WTC11 (cell line): ENCODE results near the gene SETD9. TPM values are rescaled to one million over a fixed set of nuclear protein-coding genes. Genes with fewer than 3 reads are reported as not detected.

Source experiments
- ATAC-seq: fragments of 200-7000 bp; cut with Tn5 transposase; 2 replicates; pipeline ENCODE4 v1.10.0; 2021; ENCODE audit warnings: mild to moderate bottlenecking, moderate library complexity
- CTCF ChIA-PET: fragments of 300-600 bp; sonication (Branson Sonifier 250); formaldehyde crosslinking; loops from one replicate; lab custom pipeline; 2021; ENCODE audit warnings: antibody characterized with exemption; lab: Charles Lee
- POLR2A ChIA-PET: fragments of 350-600 bp; sonication (Branson Sonifier 250); formaldehyde crosslinking; loops from one replicate; lab custom pipeline; 2021; ENCODE audit warnings: antibody characterized with exemption; lab: Charles Lee
- DNase-seq: peaks from one replicate; pipeline ENCODE4 v3.0.0; 2021; ENCODE audit warnings: low spot score
- H3K27ac Mint-ChIP-seq: 2 replicates; pipeline ENCODE4 v1.8.0; 2021; ENCODE audit warnings: mixed read lengths
- H3K27me3 Mint-ChIP-seq: 2 replicates; pipeline ENCODE4 v1.8.0; 2021; ENCODE audit warnings: low read depth, mild to moderate bottlenecking, moderate library complexity, mixed read lengths
- H3K36me3 Mint-ChIP-seq: 2 replicates; pipeline ENCODE4 v1.8.0; 2021; ENCODE audit warnings: mixed read lengths
- H3K4me1 Mint-ChIP-seq: 2 replicates; pipeline ENCODE4 v1.8.0; 2022; ENCODE audit warnings: mixed read lengths
- H3K4me3 Mint-ChIP-seq: 2 replicates; pipeline ENCODE4 v1.8.0; 2021; ENCODE audit warnings: mild to moderate bottlenecking, moderate library complexity, mixed read lengths
- H3K9me3 Mint-ChIP-seq: 2 replicates; pipeline ENCODE4 v1.8.0; 2021; ENCODE audit warnings: mixed read lengths
- CREM ChIP-seq: sonication (generic); formaldehyde crosslinking; IDR thresholded peaks from 2 replicates; pipeline ENCODE4 v1.8.1; 2022; ENCODE audit warnings: mild to moderate bottlenecking, missing genetic modification reagents, moderate library complexity
- FOXP4 ChIP-seq: sonication (generic); formaldehyde crosslinking; IDR thresholded peaks from 2 replicates; pipeline ENCODE4 v1.8.0; 2022; ENCODE audit warnings: mild to moderate bottlenecking, missing genetic modification reagents
- HMGXB4 ChIP-seq: sonication (generic); formaldehyde crosslinking; IDR thresholded peaks from 2 replicates; pipeline ENCODE4 v1.8.1; 2023; ENCODE audit warnings: mild to moderate bottlenecking, moderate library complexity, missing genetic modification reagents
- MLX ChIP-seq: sonication (generic); formaldehyde crosslinking; IDR thresholded peaks from 2 replicates; pipeline ENCODE4 v1.8.1; 2023; ENCODE audit warnings: mild to moderate bottlenecking, missing genetic modification reagents, moderate library complexity
- MYBL2 ChIP-seq: sonication (generic); formaldehyde crosslinking; IDR thresholded peaks from 2 replicates; pipeline ENCODE4 v1.8.1; 2023; ENCODE audit warnings: mild to moderate bottlenecking, moderate library complexity, missing genetic modification reagents
- NFATC4 ChIP-seq: fragments of 250-450 bp; sonication (Bioruptor Pico); IDR thresholded peaks from 2 replicates; pipeline ENCODE4 v1.9.0; 2021; ENCODE audit warnings: mild to moderate bottlenecking
- NFE2L1 ChIP-seq: sonication (generic); formaldehyde crosslinking; IDR thresholded peaks from 2 replicates; pipeline ENCODE4 v1.8.1; 2023; ENCODE audit warnings: missing genetic modification reagents
- NR2C2 ChIP-seq: sonication (generic); formaldehyde crosslinking; IDR thresholded peaks from 2 replicates; pipeline ENCODE4 v1.8.0; 2022; ENCODE audit warnings: mild to moderate bottlenecking, missing genetic modification reagents
- PRRX2 ChIP-seq: fragments of 250-450 bp; sonication (Bioruptor Pico); IDR thresholded peaks from 2 replicates; pipeline ENCODE4 v1.8.0; 2021; ENCODE audit warnings: mild to moderate bottlenecking
- RORB ChIP-seq: fragments of 250-450 bp; sonication (Bioruptor Pico); IDR thresholded peaks from 2 replicates; pipeline ENCODE4 v1.9.0; 2021; ENCODE audit warnings: mild to moderate bottlenecking
- SP1 ChIP-seq: sonication (generic); formaldehyde crosslinking; conservative IDR thresholded peaks from 2 replicates; pipeline ENCODE4 v1.8.1; 2022; ENCODE audit warnings: missing genetic modification reagents
- TCF7 ChIP-seq: sonication (generic); formaldehyde crosslinking; IDR thresholded peaks from 2 replicates; pipeline ENCODE4 v1.8.0; 2022; ENCODE audit warnings: mild to moderate bottlenecking, low read depth, missing genetic modification reagents, moderate library complexity
- TP53 ChIP-seq: sonication (generic); formaldehyde crosslinking; IDR thresholded peaks from 2 replicates; pipeline ENCODE4 v1.8.1; 2023; ENCODE audit warnings: mild to moderate bottlenecking, missing genetic modification reagents
- ZNF396 ChIP-seq: fragments of 250-450 bp; sonication (Bioruptor Pico); IDR thresholded peaks from 2 replicates; pipeline ENCODE4 v1.8.0; 2021; ENCODE audit warnings: mild to moderate bottlenecking, moderate library complexity, borderline replicate concordance
- ZNF423 ChIP-seq: fragments of 250-450 bp; sonication (Bioruptor Pico); IDR thresholded peaks from 2 replicates; pipeline ENCODE4 v2.1.2; 2022; ENCODE audit warnings: mild to moderate bottlenecking, moderate library complexity
- ZNF425 ChIP-seq: fragments of 250-450 bp; sonication (Bioruptor Pico); conservative IDR thresholded peaks from 2 replicates; pipeline ENCODE4 v1.9.0; 2021; ENCODE audit warnings: mild to moderate bottlenecking
- ZSCAN18 ChIP-seq: fragments of 250-450 bp; sonication (Bioruptor Pico); IDR thresholded peaks from 2 replicates; pipeline ENCODE4 v2.1.2; 2022; ENCODE audit warnings: mild to moderate bottlenecking, moderate library complexity
- total RNA-seq: library from RNA; stranded (reverse); gene quantifications from 3 replicates; pipeline ENCODE4 v1.2.3, GENCODE V29; 2021

Gene SETD9
- total RNA-seq, 1 experiment from 2014 or later, result 6.7 TPM

- no peak for TF ChIP-seq ZSCAN18 (CRISPR knock-in tag)
- no peak for TF ChIP-seq MLX (CRISPR knock-in tag)
- TF ChIP-seq HMGXB4 (CRISPR knock-in tag), result no peak
- no peak for TF ChIP-seq TP53 (CRISPR knock-in tag)
- no peak for TF ChIP-seq FOXP4 (CRISPR knock-in tag)
Observed at GRCh38 chr5:56941981-56942380, 32.6 kb downstream of the SETD9 start (continued).

GRCh38 chr5:56947052-56947451 lies 37.7 kb downstream of the SETD9 start:
- ChIA-PET POLR2A (no interaction called here), CTCF (interaction anchor here (1.9 kb wide), 1 partner anchor 191 kb away, joined by 8 read pairs; no protein-coding TSS in a partner anchor)
- H3K27ac Mint-ChIP-seq, result no peak overlapping the region
- no peak overlapping the region for H3K4me3 Mint-ChIP-seq
- H3K27me3 Mint-ChIP-seq, result no peaks in the 10 kb centered on the region
- TF ChIP-seq ZNF423 (CRISPR knock-in tag) (no peak), NR2C2 (CRISPR knock-in tag) (no peak), NFATC4 (no peak)
- TF ChIP-seq, all 79 proteins: peak for 0
- ATAC-seq (no peak), DNase-seq (no peak)
- Mint-ChIP-seq H3K9me3 (no peaks in the 10 kb centered on the region), H3K36me3 (peaks cover 32% of the 10 kb centered on the region), H3K4me1 (peaks cover 11% of the 10 kb centered on the region)

- Mint-ChIP-seq H3K4me1 (peaks cover 18% of the 10 kb centered on the region), H3K36me3 (peaks cover 9% of the 10 kb centered on the region), H3K4me3 (peak overlapping the region; percentile 95), H3K27me3 (peaks cover 20% of the 10 kb centered on the region), H3K27ac (peak overlapping the region; percentile 80), H3K9me3 (no peaks in the 10 kb centered on the region)
- ChIA-PET CTCF (interaction anchor here (0.7 to 3.6 kb wide), 12 partner anchors 46 to 347 kb away, joined by 3 to 33 read pairs (median 4); no protein-coding TSS in a partner anchor), POLR2A (interaction anchor here (0.6 to 2.0 kb wide), 8 partner anchors 34 to 427 kb away, joined by 3 to 29 read pairs (median 6); partner anchors contain the start of genes GPBP1 and SETD9)
- TF ChIP-seq RORB (CRISPR knock-in tag) (no peak), MYBL2 (CRISPR knock-in tag) (no peak), PRRX2 (CRISPR knock-in tag) (no peak), ZSCAN18 (CRISPR knock-in tag) (no peak), TCF7 (no peak), ZNF425 (CRISPR knock-in tag) (no peak), NFE2L1 (CRISPR knock-in tag) (no peak), CREM (CRISPR knock-in tag) (no peak), ZNF396 (no peak), SP1 (no peak)
- DNase-seq (peak; percentile 53), ATAC-seq (peak; percentile 60)
Observed at GRCh38 chr5:56950626-56951125, 41.3 kb downstream of the SETD9 start.
